GM19025 (cell line): ENCODE data around the gene MOB1B.
"Not testable (repeated sequence)": the region's sequence is repeated elsewhere in the genome, so short reads cannot be mapped to it uniquely, and the experiment has no call there.

Experiments
- ATAC-seq: cut with Tn5 transposase; IDR thresholded peaks from one replicate; pipeline ENCODE4 v1.9.1; 2021; ENCODE audit warnings: mild to moderate bottlenecking, low read depth, moderate library complexity; ENCODE audit not compliant: unreplicated experiment

MOB1B gene

DNA sequence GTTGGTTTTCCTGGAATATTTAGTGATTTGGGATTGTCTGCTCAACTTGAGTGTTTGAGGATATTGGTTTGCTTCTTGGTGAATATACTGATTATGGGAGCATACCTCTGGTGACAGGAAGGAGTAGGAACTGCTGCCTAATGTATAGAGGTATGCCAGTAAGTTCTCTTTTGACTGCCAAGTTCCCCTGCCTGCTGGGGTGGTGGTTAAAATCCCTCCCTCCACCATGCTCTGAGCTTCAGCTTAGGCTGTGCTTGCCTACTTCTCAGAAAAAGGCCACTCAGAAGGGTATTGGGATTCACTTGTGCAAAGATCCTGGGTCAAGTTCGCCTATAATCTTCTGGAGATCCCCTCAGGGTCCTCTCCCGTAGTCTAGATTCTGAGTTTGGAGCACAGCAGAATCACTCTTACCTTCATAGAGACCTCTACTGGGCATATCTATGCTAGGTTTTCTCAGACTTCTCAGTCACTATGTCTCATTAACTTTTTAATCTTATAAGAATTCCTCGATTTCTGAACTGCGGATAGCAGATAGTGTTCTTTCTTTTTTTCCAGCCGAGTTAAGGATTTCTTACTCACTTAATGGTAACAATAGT is 46.6 kb downstream of the MOB1B start:
- no peak for ATAC-seq

GRCh38 chr4:70954032-70954431 is 51.9 kb downstream of the MOB1B start:
- ATAC-seq: no peak

DNA sequence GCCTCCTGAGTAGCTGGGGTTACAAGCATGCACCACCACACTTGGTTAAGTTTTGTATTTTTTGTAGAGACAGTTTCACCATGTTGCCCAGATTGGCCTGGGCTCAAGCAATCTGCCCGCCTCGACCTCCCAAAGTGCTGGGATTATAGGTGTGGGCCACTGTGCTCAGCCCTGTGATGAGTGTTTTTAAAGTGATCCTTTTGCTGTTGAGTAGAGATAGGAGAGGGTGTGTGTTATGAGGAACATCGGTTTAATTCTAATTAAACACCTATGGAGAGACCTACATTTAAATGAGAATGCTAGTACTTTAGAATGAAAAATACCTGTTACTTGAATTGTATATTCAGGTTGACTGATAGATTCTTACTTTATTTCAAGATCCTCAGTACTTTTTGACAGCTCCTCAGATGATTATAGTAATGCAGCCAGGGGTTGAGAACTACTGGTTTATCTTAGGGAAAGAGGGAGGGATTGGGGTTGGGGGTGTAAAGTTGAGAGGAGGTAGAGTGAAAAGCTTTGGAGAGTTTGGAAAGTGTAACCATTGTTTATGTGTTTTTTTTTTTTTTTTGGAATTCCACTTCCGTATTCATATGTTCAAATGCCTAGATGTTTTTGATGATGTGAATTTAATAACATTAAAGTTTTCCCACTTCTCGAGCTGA is 54.5 kb downstream of the MOB1B start:
- no peak for ATAC-seq

GRCh38 chr4:70958681-70959080 is 56.5 kb downstream of the MOB1B start:
- no peak for ATAC-seq

DNA sequence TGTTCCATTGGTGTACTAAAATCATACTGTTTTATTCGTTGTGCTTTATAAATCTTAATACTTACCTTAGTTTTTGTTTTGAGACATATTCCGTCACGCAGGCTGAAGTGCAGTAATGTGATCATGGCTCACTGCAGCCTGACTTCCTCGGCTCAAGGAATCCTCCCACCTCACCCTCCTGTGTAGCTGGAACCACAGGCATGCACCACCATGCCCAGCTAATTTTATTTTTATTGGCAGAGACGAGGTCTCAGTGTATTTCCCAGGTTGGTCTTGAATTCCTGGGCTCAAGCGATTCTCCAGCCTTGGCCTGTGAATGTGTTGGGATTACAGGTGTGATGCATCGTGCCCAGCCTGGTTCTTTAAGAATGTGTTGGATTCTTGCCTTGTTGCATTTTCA is 66.9 kb downstream of the MOB1B start:
- no peak for ATAC-seq

DNA sequence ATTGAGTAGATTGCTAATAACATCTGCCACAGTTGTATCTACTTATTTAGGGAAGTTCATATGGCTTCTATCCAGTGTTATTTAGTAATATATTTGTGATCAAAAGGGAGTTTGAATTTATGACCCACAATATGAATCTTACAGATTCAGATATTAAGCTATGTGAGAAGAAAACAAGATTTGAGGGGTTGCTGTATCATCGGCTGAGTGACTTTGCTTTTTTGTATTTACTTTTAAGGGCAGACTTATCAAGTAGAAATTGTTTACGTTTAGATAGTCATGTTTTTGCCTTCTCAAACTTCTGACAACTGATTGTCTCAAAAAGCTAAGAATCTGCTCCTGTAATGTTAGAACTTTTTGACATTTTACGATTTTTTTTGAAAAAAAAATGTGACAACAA is 74.1 kb downstream of the MOB1B start:
- no peak for ATAC-seq

GRCh38 chr4:70979445-70980008 is 77.4 kb downstream of the MOB1B start:
- no peak for ATAC-seq

DNA sequence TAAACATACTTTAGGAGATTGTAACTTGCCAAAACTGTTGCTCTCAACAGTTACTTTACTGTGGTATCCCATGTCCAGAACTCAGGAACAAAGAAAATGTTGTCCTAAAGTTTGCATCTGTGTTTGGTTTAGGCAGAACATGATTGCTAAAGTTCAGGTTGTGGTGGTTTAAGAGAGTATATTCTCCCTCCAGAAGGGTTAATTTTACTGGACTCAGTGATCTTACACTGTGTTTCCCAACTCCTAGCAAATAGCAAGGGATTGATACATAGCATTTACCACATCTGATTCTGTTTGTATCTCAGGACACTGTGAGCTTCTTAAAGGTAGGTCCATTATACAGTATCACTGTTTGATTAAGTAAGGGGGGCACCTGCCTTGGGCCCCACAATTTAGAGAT is 78.0 kb downstream of the MOB1B start:
- ATAC-seq: no peak

GRCh38 chr4:70984106-70984505 is 81.9 kb downstream of the MOB1B start:
- no peak for ATAC-seq

- ATAC-seq: no peak
Observed at GRCh38 chr4:70984589-70984988, 82.4 kb downstream of the MOB1B start.

DNA sequence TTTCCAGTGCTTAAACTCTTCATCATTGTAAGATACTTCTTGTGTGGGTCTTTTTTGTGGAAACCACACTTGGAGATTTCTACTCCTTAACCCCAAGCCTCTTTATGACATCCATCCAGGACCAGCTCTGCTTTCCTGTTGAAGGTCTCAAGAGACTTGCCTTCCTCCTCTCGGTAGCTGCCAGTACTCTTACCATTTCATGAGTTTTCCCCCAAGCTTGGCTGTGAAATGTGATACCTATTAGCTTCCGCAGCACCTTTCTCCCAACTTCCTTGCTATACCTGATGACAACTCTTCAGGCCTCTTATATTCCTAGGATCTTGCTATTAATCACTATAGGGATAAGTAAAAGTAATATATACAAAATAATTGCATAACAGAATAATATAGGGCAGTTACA is 89.4 kb downstream of the MOB1B start:
- no peak for ATAC-seq

- ATAC-seq: no peak
Observed at GRCh38 chr4:70992391-70992881, 90.3 kb downstream of the MOB1B start.

GRCh38 chr4:70993181-70994068 is 91.3 kb downstream of the MOB1B start, which contains the start of gene DCK:
Gene DCK (plus strand): TSS chr4:70993649. CDS start chr4:70993836, 187 bp downstream.
- peak; percentile 90 for ATAC-seq

GRCh38 chr4:70994069-70994366 is 91.8 kb downstream of the MOB1B start:
- no peak for ATAC-seq

- ATAC-seq: peak; percentile 27
Observed at GRCh38 chr4:70994387-70995099, 92.4 kb downstream of the MOB1B start.

GRCh38 chr4:70996018-70996360 is 93.8 kb downstream of the MOB1B start:
- no peak for ATAC-seq

GRCh38 chr4:70997036-70997435 is 94.9 kb downstream of the MOB1B start:
- no peak for ATAC-seq

DNA sequence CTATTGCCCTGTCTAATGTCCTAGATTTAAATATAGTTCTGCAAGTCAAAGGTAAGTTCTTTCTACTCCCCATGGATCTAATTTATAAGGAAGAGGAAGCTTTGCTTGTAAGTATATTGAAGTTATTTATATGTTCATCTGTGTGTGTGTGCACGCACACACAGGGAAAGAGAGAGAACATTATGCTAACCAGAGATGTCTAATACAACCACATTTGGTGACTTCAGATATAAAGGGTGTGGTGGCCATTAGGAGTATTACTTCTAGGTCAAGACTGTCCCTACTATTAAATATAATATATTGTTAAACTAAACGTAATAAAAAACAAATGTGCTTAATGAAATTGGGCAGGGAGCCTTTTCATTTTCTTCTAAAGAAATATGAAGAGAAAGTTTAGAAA is 95.4 kb downstream of the MOB1B start:
- ATAC-seq: no peak

DNA sequence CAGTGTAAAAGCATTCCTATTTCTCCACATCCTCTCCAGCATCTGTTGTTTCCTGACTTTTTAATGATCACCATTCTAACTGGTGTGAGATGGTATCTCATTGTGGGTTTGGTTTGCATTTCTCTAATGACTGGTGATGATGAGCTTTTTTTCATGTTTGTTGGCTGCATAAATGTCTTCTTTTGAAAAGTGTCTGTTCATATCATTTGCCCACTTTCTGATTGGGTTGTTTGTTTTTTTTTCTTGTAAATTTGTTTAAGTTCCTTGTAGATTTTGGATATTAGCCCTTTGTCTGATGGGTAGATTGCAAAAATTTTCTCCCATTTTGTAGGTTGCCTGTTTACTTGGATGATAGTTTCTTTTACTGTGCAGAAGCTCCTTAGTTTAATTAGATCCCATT is 97.5 kb downstream of the MOB1B start:
- not testable (repeated sequence) for ATAC-seq

GRCh38 chr4:71001363-71001762 is 99.2 kb downstream of the MOB1B start:
- not testable (repeated sequence) for ATAC-seq
